Endothelial cell of umbilical vein (primary cell): Measurements from ENCODE around the gene IFITM5. TPM values are rescaled to one million over a fixed set of nuclear protein-coding genes. Genes with fewer than 3 reads are reported as not detected.

ENCODE experiments used
- BruUV-seq: library from RNA; stranded (reverse); fragments of 400-500 nt; replicated peaks from 2 replicates; lab custom pipeline; 2021; lab: Mats Ljungman, UMichigan
- CTCF ChIA-PET: fragments of 300-600, 350-600 bp; sonication (Branson Sonifier 250); formaldehyde crosslinking; loops from one replicate; lab custom pipeline; 2021; ENCODE audit warnings: antibody characterized with exemption, inconsistent platforms; lab: Charles Lee
- POLR2A ChIA-PET: fragments of 300-600, 350-600 bp; sonication (Branson Sonifier 250); formaldehyde crosslinking; loops from one replicate; lab custom pipeline; 2021; ENCODE audit warnings: antibody characterized with exemption, inconsistent platforms; lab: Charles Lee
- DNase-seq: peaks from one replicate; pipeline ENCODE4 v3.0.0-alpha.2; 2011; ENCODE audit warnings: low read depth, low spot score
- FAIRE-seq: peaks from 2 replicates; lab custom pipeline; 2011; peaks lifted over from hg19 to GRCh38; lab: Jason Lieb, UNC
- H2AFZ ChIP-seq: 2 replicates; pipeline ENCODE4 v1.6.0; 2012; ENCODE audit warnings: low read depth, low read length, control low read depth, inconsistent platforms
- H3K27ac ChIP-seq: 2 replicates; pipeline ENCODE4 v1.5.1; 2011; ENCODE audit warnings: low read depth, mild to moderate bottlenecking, control low read depth, low read length, moderate library complexity; ENCODE audit not compliant: insufficient read depth
- H3K27me3 ChIP-seq, 2 experiments: 2 replicates each; pipeline versions ENCODE4 v1.6.0 to v1.6.1; 2011; ENCODE audit warnings: low read length in 2 of 2, mixed read lengths in 1 of 2; ENCODE audit not compliant: control insufficient read depth in 2 of 2, insufficient read depth in 2 of 2
- H3K36me3 ChIP-seq, 2 experiments: 2 replicates in 1 of 2; 3 replicates in 1 of 2; pipeline ENCODE4 v1.5.1; 2011; ENCODE audit warnings: low read length in 2 of 2, mild to moderate bottlenecking in 1 of 2, moderate library complexity in 1 of 2; ENCODE audit not compliant: control insufficient read depth in 2 of 2, insufficient read depth in 2 of 2; ENCODE audit errors: extremely low read depth in 1 of 2
- H3K4me1 ChIP-seq: 3 replicates; pipeline ENCODE4 v1.5.1; 2011; ENCODE audit warnings: mild to moderate bottlenecking, low read length; ENCODE audit not compliant: control insufficient read depth, insufficient read depth; ENCODE audit errors: extremely low read depth
- H3K4me2 ChIP-seq: 2 replicates; pipeline ENCODE4 v1.6.1; 2011; ENCODE audit warnings: low read length, control low read depth, mixed read lengths; ENCODE audit not compliant: insufficient read depth
- H3K4me3 ChIP-seq, 3 experiments: fragments of 200-600 bp in 1 of 3; sonication (generic), shearing (Covaris generic) in 1 of 3; replicated peaks in 1 of 3; 2 replicates each; pipeline ENCODE4 v1.5.1; 2011 to 2016; ENCODE audit warnings: control low read depth in 3 of 3, low read length in 3 of 3, mild to moderate bottlenecking in 2 of 3, inconsistent platforms in 1 of 3, low read depth in 1 of 3, moderate library complexity in 1 of 3; ENCODE audit not compliant: insufficient read depth in 1 of 3
- H3K79me2 ChIP-seq: 2 replicates; pipeline ENCODE4 v1.6.0; 2012; ENCODE audit warnings: low read length, inconsistent platforms; ENCODE audit not compliant: control insufficient read depth, insufficient read depth
- H3K9ac ChIP-seq: replicated peaks from 2 replicates; pipeline ENCODE3; 2011; ENCODE audit warnings: low read length, control low read depth; ENCODE audit not compliant: insufficient read depth; ENCODE audit errors: extremely low read depth
- H3K9me1 ChIP-seq: replicated peaks from 3 replicates; pipeline ENCODE4 v1.6.0; 2011; ENCODE audit warnings: mild to moderate bottlenecking, low read length; ENCODE audit not compliant: control insufficient read depth, insufficient read depth; ENCODE audit errors: extremely low read depth
- H3K9me3 ChIP-seq: replicated peaks from 2 replicates; pipeline ENCODE4 v1.5.1; 2012; ENCODE audit warnings: low read length, inconsistent platforms; ENCODE audit not compliant: control insufficient read depth, insufficient read depth
- H4K20me1 ChIP-seq: replicated peaks from 2 replicates; pipeline ENCODE3; 2011; ENCODE audit warnings: mild to moderate bottlenecking, low read length; ENCODE audit not compliant: control insufficient read depth, insufficient read depth; ENCODE audit errors: extremely low read depth
- EZH2 ChIP-seq: IDR thresholded peaks from 2 replicates; pipeline ENCODE4 v1.6.1; 2012; ENCODE audit warnings: borderline replicate concordance, low read depth, mild to moderate bottlenecking, moderate library complexity, low read length, inconsistent platforms; ENCODE audit not compliant: severe bottlenecking
- FOS ChIP-seq: IDR thresholded peaks from 2 replicates; pipeline ENCODE4 v1.6.1; 2011; ENCODE audit warnings: mild to moderate bottlenecking, low read length, moderate library complexity, borderline replicate concordance; ENCODE audit not compliant: insufficient read depth
- GATA2 ChIP-seq: IDR thresholded peaks from 2 replicates; pipeline ENCODE4 v1.7.0; 2011; ENCODE audit warnings: low read depth, mild to moderate bottlenecking, moderate library complexity, mixed read lengths, low read length; ENCODE audit not compliant: insufficient read length, insufficient read depth
- JUN ChIP-seq: IDR thresholded peaks from 2 replicates; pipeline ENCODE4 v1.6.1; 2011; ENCODE audit warnings: borderline replicate concordance, low read depth; ENCODE audit not compliant: insufficient read length, insufficient read depth
- MAX ChIP-seq: IDR thresholded peaks from 2 replicates; pipeline ENCODE4 v1.6.1; 2011; ENCODE audit not compliant: insufficient read depth, insufficient read length
- MYC ChIP-seq: IDR thresholded peaks from one replicate; pipeline ENCODE4 v1.6.1; 2011; ENCODE audit warnings: mild to moderate bottlenecking, low read depth, low read length
- POLR2A ChIP-seq: IDR thresholded peaks from 2 replicates; pipeline ENCODE4 v1.6.1; 2012; ENCODE audit warnings: low read depth, mild to moderate bottlenecking, control low read depth, low read length
- POLR2AphosphoS5 ChIP-seq: IDR thresholded peaks from 2 replicates; pipeline ENCODE4 v1.6.1; 2012; ENCODE audit warnings: low read depth, mild to moderate bottlenecking, control low read depth, low read length, moderate library complexity; ENCODE audit not compliant: insufficient read depth
- dilution Hi-C: fragments of 300-500 bp; cut with MboI; formaldehyde crosslinking; loops from one replicate; pipeline ENCODE4 v1.15.0; 2019; ENCODE audit warnings: low sequenced_read_pairs; ENCODE audit not compliant: extremely low pct_ligation_motif_present
- intact Hi-C: fragments of 100-400 bp; cut with micrococcal nuclease; formaldehyde crosslinking; loops from one replicate; pipeline ENCODE4 v1.10.0; 2022
- polyA plus RNA-seq, 4 experiments: library from polyadenylated mRNA; depleted of rRNA in 3 of 4; stranded (reverse) in 3 of 4; unstranded in 1 of 4; fragments of >200 nt; gene quantifications; 2 replicates each; pipeline versions ENCODE4 v1.2.1 to v1.2.3, GENCODE V29; 2011 to 2012; ENCODE audit warnings: missing spikeins in 1 of 4
- total RNA-seq: library from RNA; stranded (reverse); gene quantifications from 2 replicates; pipeline ENCODE4 v1.2.3, GENCODE V29; 2021
- TF ChIP-seq, protein P1 (sequence below), 2 donors: IDR thresholded peaks; 1 replicate in 1 of 2; 2 replicates in 1 of 2; pipeline ENCODE4 v1.5.1; 2011; ENCODE audit warnings: low read length in 2 of 2, mild to moderate bottlenecking in 2 of 2, moderate library complexity in 2 of 2, control low read depth in 1 of 2, inconsistent platforms in 1 of 2, low read depth in 1 of 2; ENCODE audit not compliant: insufficient read depth in 1 of 2; ENCODE audit errors: extremely low read depth in 1 of 2

IFITM5 gene
- total and polyA plus RNA-seq, 2 donors (not counting 3 experiments of a cell fraction or from before 2014, with no cell fraction given): not detected

- H3K4me3 ChIP-seq: no peak overlapping the region
- no peaks in the 10 kb centered on the region for H3K36me3 ChIP-seq
- peaks cover 0 to 3% of the 10 kb centered on the region in 2 experiments for H3K27me3 ChIP-seq
- H4K20me1 ChIP-seq: no peaks in the 10 kb centered on the region
- POLR2A ChIA-PET: no interaction called here
- H3K27ac ChIP-seq: no peak overlapping the region
- no peaks in the 10 kb centered on the region for H3K79me2 ChIP-seq
- no peaks in the 10 kb centered on the region for H3K9me3 ChIP-seq
- H2AFZ ChIP-seq: no peak overlapping the region
- intact Hi-C loops: no loop called here
- no peak for TF ChIP-seq POLR2AphosphoS5
- TF ChIP-seq POLR2A: no peak
- TF ChIP-seq MYC: no peak
- TF ChIP-seq JUN: no peak
- TF ChIP-seq, protein P1, sequence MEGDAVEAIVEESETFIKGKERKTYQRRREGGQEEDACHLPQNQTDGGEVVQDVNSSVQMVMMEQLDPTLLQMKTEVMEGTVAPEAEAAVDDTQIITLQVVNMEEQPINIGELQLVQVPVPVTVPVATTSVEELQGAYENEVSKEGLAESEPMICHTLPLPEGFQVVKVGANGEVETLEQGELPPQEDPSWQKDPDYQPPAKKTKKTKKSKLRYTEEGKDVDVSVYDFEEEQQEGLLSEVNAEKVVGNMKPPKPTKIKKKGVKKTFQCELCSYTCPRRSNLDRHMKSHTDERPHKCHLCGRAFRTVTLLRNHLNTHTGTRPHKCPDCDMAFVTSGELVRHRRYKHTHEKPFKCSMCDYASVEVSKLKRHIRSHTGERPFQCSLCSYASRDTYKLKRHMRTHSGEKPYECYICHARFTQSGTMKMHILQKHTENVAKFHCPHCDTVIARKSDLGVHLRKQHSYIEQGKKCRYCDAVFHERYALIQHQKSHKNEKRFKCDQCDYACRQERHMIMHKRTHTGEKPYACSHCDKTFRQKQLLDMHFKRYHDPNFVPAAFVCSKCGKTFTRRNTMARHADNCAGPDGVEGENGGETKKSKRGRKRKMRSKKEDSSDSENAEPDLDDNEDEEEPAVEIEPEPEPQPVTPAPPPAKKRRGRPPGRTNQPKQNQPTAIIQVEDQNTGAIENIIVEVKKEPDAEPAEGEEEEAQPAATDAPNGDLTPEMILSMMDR (IDR thresholded peaks at IDR 0.05; ENCODE audit: extremely low read depth in 1 of 2, insufficient read depth in 1 of 2, low read depth in 1 of 2, low read length in 2 of 2): no peak
- TF ChIP-seq GATA2: no peak
- no peak for TF ChIP-seq EZH2
- TF ChIP-seq FOS: no peak
- TF ChIP-seq MAX: no peak
- no peak overlapping the region for H3K9ac ChIP-seq
- peaks cover 15% of the 10 kb centered on the region for H3K4me1 ChIP-seq
- no peak overlapping the region for H3K4me2 ChIP-seq
- CTCF ChIA-PET: no interaction called here
- no peak for DNase-seq
- dilution Hi-C loops: no loop called here
- BruUV-seq: no TSS peak
- no peak for FAIRE-seq
- H3K9me1 ChIP-seq: no peaks in the 10 kb centered on the region
Measured at GRCh38 chr11:337711-338110, 38.4 kb upstream of the IFITM5 start.
